Measurements from ENCODE around the gene STX1A.

Gene STX1A

GRCh38 chr7:73738612-73739386, 19.3 kb upstream of the STX1A start, which contains the start of gene ABHD11 (continued):
- TF ChIP-seq TSHZ2 (CRISPR knock-in tag; IDR thresholded peaks at IDR 0.05) (peak; percentile 61; the same call in 1 of the 2 replicates), SNAI2 (CRISPR knock-in tag; IDR thresholded peaks at IDR 0.05) (peak; percentile 23; the same call in 1 of the 2 replicates), RARB (CRISPR knock-in tag; IDR thresholded peaks at IDR 0.05) (no peak), ZNF70 (CRISPR knock-in tag; IDR thresholded peaks at IDR 0.05) (no peak), ESRRG (CRISPR knock-in tag; IDR thresholded peaks at IDR 0.05) (no peak), TOX (CRISPR knock-in tag; IDR thresholded peaks at IDR 0.05; ENCODE audit: borderline replicate concordance) (no peak), ZFP3 (CRISPR knock-in tag; IDR thresholded peaks at IDR 0.05) (peak; percentile 44; the same call in 1 of the 2 replicates), CSDC2 (CRISPR knock-in tag; IDR thresholded peaks at IDR 0.05) (0 out of 2 replicates have a peak, but pooled peaks have one; percentile 57), BACH2 (CRISPR knock-in tag; IDR thresholded peaks at IDR 0.05; ENCODE audit: borderline replicate concordance) (0 out of 2 replicates have a peak, but pooled peaks have one; percentile 39), ZNF565 (CRISPR knock-in tag; conservative IDR thresholded peaks at IDR 0.05; ENCODE audit: low read depth) (no peak)

GRCh38 chr7:73738220-73738611, 18.7 kb upstream of the STX1A start:
- peak; percentile 50 for ATAC-seq
- TF ChIP-seq ZC3H10 (CRISPR knock-in tag; IDR thresholded peaks at IDR 0.05) (no peak), CSDC2 (CRISPR knock-in tag; IDR thresholded peaks at IDR 0.05) (no peak), ARNTL (CRISPR knock-in tag; IDR thresholded peaks at IDR 0.05; ENCODE audit: borderline replicate concordance, low read depth) (no peak), TOX (CRISPR knock-in tag; IDR thresholded peaks at IDR 0.05; ENCODE audit: borderline replicate concordance) (no peak), CSRNP3 (CRISPR knock-in tag; IDR thresholded peaks at IDR 0.05) (no peak), POU6F1 (CRISPR knock-in tag; IDR thresholded peaks at IDR 0.05; ENCODE audit: borderline replicate concordance, low read depth) (no peak), GLIS3 (CRISPR knock-in tag; IDR thresholded peaks at IDR 0.05) (no peak), PATZ1 (CRISPR knock-in tag; IDR thresholded peaks at IDR 0.05; ENCODE audit: borderline replicate concordance) (no peak)

GRCh38 chr7:73737491-73738219, 18.2 kb upstream of the STX1A start:
- no peak for ATAC-seq
- TF ChIP-seq ZFP3 (CRISPR knock-in tag; IDR thresholded peaks at IDR 0.05), result no peak
- no peak for TF ChIP-seq CREB5 (CRISPR knock-in tag; IDR thresholded peaks at IDR 0.05; ENCODE audit: low read depth)
- no peak for TF ChIP-seq CSRNP3 (CRISPR knock-in tag; IDR thresholded peaks at IDR 0.05)
- TF ChIP-seq ZNF8 (CRISPR knock-in tag; IDR thresholded peaks at IDR 0.05), result no peak

Measured in SK-N-SH treated with all-trans-retinoic acid at 6 μM for 48 hours (cell line).